ENCODE data around the gene DDX54.
A peak's percentile ranks its signal among the peaks of the same experiment; 100 is the strongest.

DDX54 gene

GRCh38 chr12:113146999-113147398 lies 38.3 kb downstream of the DDX54 start:
- Histone ChIP-seq H3K9ac (ENCODE audit: low read length) (no peak overlapping the region), H3F3A (ENCODE audit: insufficient read depth, low read length) (peaks cover 1% of the 10 kb centered on the region; the same call in 1 of the 2 replicates), H2AFZ (ENCODE audit: low read length) (no peak overlapping the region), H3K9me3 (ENCODE audit: low read length) (no peaks in the 10 kb centered on the region; the same call in 1 of the 2 replicates), H3K27me3 (ENCODE audit: insufficient read depth, low read length) (no peaks in the 10 kb centered on the region), H3K4me3 (ENCODE audit: low read depth, low read length, poor library complexity, severe bottlenecking) (no peak overlapping the region), H3K9me2 (ENCODE audit: low read depth, low read length) (no peaks in the 10 kb centered on the region), H3K27ac (ENCODE audit: low read depth, low read length, poor library complexity, severe bottlenecking) (no peak overlapping the region), H3K79me2 (ENCODE audit: insufficient read depth, low read length) (no peaks in the 10 kb centered on the region), H3K4me2 (ENCODE audit: low read length) (no peak overlapping the region), H3K4me1 (ENCODE audit: insufficient read depth, low read length, severe bottlenecking) (peaks cover 37% of the 10 kb centered on the region), H4K20me1 (ENCODE audit: insufficient read depth, low read length) (no peaks in the 10 kb centered on the region), H3K36me3 (ENCODE audit: insufficient read depth, low read length) (no peaks in the 10 kb centered on the region)
- no peak for TF ChIP-seq CTCF (IDR thresholded peaks at IDR 0.05; ENCODE audit: low read length)
- no peak for TF ChIP-seq EZH2 (IDR thresholded peaks at IDR 0.05; ENCODE audit: borderline replicate concordance, low read length)

GRCh38 chr12:113145720-113146551 lies 39.3 kb downstream of the DDX54 start:
- peak overlapping the region; percentile 49 for H3K27ac ChIP-seq (ENCODE audit: low read depth, low read length, poor library complexity, severe bottlenecking)
- H3F3A ChIP-seq (ENCODE audit: insufficient read depth, low read length): no peaks in the 10 kb centered on the region
- no peaks in the 10 kb centered on the region for H3K36me3 ChIP-seq (ENCODE audit: insufficient read depth, low read length)
- no peaks in the 10 kb centered on the region for H3K79me2 ChIP-seq (ENCODE audit: insufficient read depth, low read length)
- H3K9me3 ChIP-seq (ENCODE audit: low read length): no peaks in the 10 kb centered on the region; the same call in 1 of the 2 replicates
- no peaks in the 10 kb centered on the region for H3K27me3 ChIP-seq (ENCODE audit: insufficient read depth, low read length)
- H4K20me1 ChIP-seq (ENCODE audit: insufficient read depth, low read length): no peaks in the 10 kb centered on the region
- H3K4me3 ChIP-seq (ENCODE audit: low read depth, low read length, poor library complexity, severe bottlenecking): no peak overlapping the region
- H3K9ac ChIP-seq (ENCODE audit: low read length): no peak overlapping the region
- H2AFZ ChIP-seq (ENCODE audit: low read length): no peak overlapping the region
- H3K9me2 ChIP-seq (ENCODE audit: low read depth, low read length): no peaks in the 10 kb centered on the region
- H3K4me1 ChIP-seq (ENCODE audit: insufficient read depth, low read length, severe bottlenecking): peaks cover 41% of the 10 kb centered on the region
- no peak overlapping the region for H3K4me2 ChIP-seq (ENCODE audit: low read length)
- TF ChIP-seq EZH2 (IDR thresholded peaks at IDR 0.05; ENCODE audit: borderline replicate concordance, low read length) (no peak), CTCF (IDR thresholded peaks at IDR 0.05; ENCODE audit: low read length) (no peak)

- H3K4me1 ChIP-seq (ENCODE audit: insufficient read depth, low read length, severe bottlenecking): peaks cover 40% of the 10 kb centered on the region
- no peak overlapping the region for H3K9ac ChIP-seq (ENCODE audit: low read length)
- H3K4me3 ChIP-seq (ENCODE audit: low read depth, low read length, poor library complexity, severe bottlenecking): no peak overlapping the region
- no peak overlapping the region for H2AFZ ChIP-seq (ENCODE audit: low read length)
- no peak overlapping the region for H3K4me2 ChIP-seq (ENCODE audit: low read length)
- H3K9me2 ChIP-seq (ENCODE audit: low read depth, low read length): no peaks in the 10 kb centered on the region
- H3K27me3 ChIP-seq (ENCODE audit: insufficient read depth, low read length): no peaks in the 10 kb centered on the region
- no peaks in the 10 kb centered on the region for H3F3A ChIP-seq (ENCODE audit: insufficient read depth, low read length)
- H3K27ac ChIP-seq (ENCODE audit: low read depth, low read length, poor library complexity, severe bottlenecking): no peak overlapping the region
- H3K36me3 ChIP-seq (ENCODE audit: insufficient read depth, low read length): no peaks in the 10 kb centered on the region
- H3K9me3 ChIP-seq (ENCODE audit: low read length): no peaks in the 10 kb centered on the region; the same call in 1 of the 2 replicates
- TF ChIP-seq CTCF (IDR thresholded peaks at IDR 0.05; ENCODE audit: low read length): no peak
- TF ChIP-seq EZH2 (IDR thresholded peaks at IDR 0.05; ENCODE audit: borderline replicate concordance, low read length): no peak
- H4K20me1 ChIP-seq (ENCODE audit: insufficient read depth, low read length): no peaks in the 10 kb centered on the region
- H3K79me2 ChIP-seq (ENCODE audit: insufficient read depth, low read length): no peaks in the 10 kb centered on the region
These were observed 40.5 kb downstream of the DDX54 start for GRCh38 chr12:113144806-113145205.
